ENCODE data around the gene MXRA8.
"Not testable (repeated sequence)": the region's sequence is repeated elsewhere in the genome, so short reads cannot be mapped to it uniquely, and the experiment has no call there.

Gene MXRA8

DNA sequence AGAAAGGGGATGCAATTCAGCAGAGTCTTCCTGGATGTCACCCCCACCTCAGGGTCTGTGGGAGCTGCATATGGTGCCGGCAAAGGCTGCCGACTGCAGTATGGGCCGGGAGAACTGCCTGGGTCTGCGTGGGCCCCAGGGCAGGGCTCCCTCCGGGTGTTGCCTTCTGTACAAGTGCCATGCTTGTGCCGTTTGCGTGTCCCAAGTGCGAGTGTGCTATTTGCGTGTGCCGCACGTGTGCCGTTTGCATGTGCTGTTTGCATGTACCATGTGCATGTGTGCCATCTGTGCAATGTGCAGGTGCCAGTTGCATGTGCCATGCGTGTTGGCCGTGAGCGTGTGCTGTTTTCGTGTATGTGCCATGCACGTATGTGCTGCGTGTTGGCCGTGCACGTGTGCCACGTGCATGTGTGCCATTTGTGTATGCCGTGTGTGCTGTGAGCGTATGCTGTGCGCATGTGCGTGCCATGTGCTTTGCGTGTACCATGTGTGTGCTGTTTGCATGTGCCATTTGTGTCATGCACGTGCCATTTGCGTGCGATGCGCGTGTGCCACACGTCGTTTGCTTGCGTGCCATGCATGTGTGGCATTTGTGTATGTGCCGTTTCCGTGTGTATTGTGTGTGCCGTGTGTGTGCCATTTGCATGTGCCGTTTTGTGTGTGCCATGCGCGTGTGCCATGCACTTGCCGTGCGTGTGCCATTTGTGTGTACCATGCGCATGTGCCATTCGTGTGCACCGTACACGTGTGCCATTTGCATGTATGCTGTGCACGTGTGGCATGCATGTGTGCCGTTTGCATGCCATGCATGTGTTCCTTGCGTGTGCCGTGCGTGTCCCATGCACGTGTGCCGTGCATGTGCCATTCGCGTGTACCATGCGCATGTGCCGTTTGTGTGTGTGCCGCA lies 28.8 kb downstream of the MXRA8 start:
- no peak for DNase-seq (ENCODE audit: low read depth, low spot score)
- H3K4me3 ChIP-seq (ENCODE audit: low read length) = no peak overlapping the region

DNA sequence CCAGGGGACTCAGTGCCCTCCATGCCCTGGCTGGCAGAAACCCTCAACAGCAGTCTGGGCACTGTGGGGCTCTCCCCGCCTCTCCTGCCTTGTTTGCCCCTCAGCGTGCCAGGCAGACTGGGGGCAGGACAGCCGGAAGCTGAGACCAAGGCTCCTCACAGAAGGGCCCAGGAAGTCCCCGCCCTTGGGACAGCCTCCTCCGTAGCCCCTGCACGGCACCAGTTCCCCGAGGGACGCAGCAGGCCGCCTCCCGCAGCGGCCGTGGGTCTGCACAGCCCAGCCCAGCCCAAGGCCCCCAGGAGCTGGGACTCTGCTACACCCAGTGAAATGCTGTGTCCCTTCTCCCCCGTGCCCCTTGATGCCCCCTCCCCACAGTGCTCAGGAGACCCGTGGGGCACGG lies 30.1 kb downstream of the MXRA8 start:
- no peak overlapping the region for H3K4me3 ChIP-seq (ENCODE audit: low read length)
- no peak for DNase-seq (ENCODE audit: low read depth, low spot score)

DNA sequence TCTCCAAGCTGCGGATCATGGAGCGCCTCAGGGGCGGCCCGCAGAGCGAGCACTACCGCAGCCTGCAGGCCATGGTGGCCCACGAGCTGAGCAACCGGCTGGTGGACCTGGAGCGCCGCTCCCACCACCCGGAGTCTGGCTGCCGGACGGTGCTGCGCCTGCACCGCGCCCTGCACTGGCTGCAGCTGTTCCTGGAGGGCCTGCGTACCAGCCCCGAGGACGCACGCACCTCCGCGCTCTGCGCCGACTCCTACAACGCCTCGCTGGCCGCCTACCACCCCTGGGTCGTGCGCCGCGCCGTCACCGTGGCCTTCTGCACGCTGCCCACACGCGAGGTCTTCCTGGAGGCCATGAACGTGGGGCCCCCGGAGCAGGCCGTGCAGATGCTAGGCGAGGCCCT lies 31.1 kb downstream of the MXRA8 start:
- no peak overlapping the region for H3K4me3 ChIP-seq (ENCODE audit: low read length)
- no peak for DNase-seq (ENCODE audit: low read depth, low spot score)

- DNase-seq (ENCODE audit: low read depth, low spot score) = no peak
- H3K4me3 ChIP-seq (ENCODE audit: low read length) = peak overlapping the region; percentile 65; the same call in 1 of the 2 replicates
Measured at GRCh38 chr1:1326075-1326605, 32.2 kb downstream of the MXRA8 start.

DNA sequence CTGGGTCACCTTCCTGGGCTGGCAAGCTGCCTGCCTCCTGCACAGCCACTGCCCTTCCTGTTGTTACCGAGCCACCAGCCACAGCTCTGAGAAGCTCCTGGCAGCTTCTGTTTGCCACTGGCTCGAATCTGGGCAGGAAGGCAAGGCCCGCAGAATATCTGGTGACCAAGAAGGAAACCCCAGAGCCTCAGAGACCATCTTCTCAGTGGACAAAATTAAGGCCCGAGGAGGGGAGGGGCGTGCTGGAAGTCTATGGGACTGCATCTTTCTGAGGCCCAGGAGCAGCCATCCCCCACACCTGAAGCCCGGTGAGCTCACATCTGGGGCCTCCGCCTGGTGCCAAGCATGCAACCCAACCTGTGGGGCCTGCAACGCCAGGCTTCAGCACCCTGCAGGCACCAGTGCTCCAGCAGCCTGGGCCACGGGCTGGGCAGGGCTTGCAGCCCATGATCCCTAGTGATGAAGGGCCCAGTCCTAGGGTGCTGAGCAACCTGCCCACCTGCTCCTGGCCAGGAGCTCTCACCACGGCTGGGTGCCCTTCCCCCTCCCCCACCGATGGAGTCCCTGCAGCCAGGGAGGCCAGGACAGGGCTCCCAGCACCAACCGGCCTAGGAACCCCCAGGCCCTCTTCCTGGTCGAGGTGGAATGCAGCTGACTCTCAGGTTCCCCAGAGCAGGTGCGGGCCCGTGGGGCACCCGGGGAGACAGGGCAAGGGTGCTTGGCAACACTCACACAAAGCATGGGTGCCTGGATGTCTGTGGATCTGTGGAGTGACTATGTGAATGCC lies 32.9 kb downstream of the MXRA8 start:
- DNase-seq (ENCODE audit: low read depth, low spot score) = no peak
- H3K4me3 ChIP-seq (ENCODE audit: low read length) = peak overlapping the region; percentile 65

GRCh38 chr1:1324524-1325287 lies 33.6 kb downstream of the MXRA8 start, which contains the start of the genes CPTP and INTS11:
CPTP (plus strand) TSS chr1:1324802; CDS start chr1:1326911, 2,109 bp downstream.
INTS11 (minus strand) TSS chr1:1324660; CDS start chr1:1324608, 52 bp downstream.
- peak; percentile 82 for DNase-seq (ENCODE audit: low read depth, low spot score)
- peak within 1 kb of the TSS; percentile 65 for H3K4me3 ChIP-seq (ENCODE audit: low read length)

DNA sequence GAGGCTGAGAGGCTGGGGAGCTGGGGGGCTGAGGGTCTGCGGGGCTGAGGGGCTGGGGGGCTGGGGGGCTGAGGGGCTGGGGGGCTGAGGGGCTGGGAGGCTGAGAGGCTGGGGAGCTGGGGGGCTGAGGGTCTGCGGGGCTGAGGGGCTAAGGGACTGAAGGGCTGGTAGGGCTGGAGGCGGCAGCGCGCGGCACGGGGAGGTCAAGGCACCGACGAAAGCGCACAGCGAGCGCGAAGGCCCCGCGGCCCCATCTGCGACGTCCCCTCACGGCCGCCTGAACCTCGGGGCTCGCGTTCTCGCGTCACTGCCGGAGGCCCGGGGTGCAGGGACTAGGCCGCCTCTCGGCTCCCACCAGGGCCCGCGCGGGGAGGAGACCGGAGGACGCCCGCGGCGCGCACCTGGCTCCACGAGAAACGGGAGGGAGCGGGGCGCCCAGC lies 34.3 kb downstream of the MXRA8 start:
- peak overlapping the region; percentile 65 for H3K4me3 ChIP-seq (ENCODE audit: low read length)
- DNase-seq (ENCODE audit: low read depth, low spot score) = no peak

- no peak overlapping the region; the same call in 1 of the 2 replicates for H3K4me3 ChIP-seq (ENCODE audit: low read length)
- no peak for DNase-seq (ENCODE audit: low read depth, low spot score)
Measured at GRCh38 chr1:1322952-1323351, 35.4 kb downstream of the MXRA8 start.

- no peak for DNase-seq (ENCODE audit: low read depth, low spot score)
- no peak overlapping the region for H3K4me3 ChIP-seq (ENCODE audit: low read length)
Measured at GRCh38 chr1:1322418-1322817, 35.9 kb downstream of the MXRA8 start.

- DNase-seq (ENCODE audit: low read depth, low spot score) = no peak
- H3K4me3 ChIP-seq (ENCODE audit: low read length) = no peak overlapping the region
Measured at GRCh38 chr1:1321477-1321876, 36.9 kb downstream of the MXRA8 start.

DNA sequence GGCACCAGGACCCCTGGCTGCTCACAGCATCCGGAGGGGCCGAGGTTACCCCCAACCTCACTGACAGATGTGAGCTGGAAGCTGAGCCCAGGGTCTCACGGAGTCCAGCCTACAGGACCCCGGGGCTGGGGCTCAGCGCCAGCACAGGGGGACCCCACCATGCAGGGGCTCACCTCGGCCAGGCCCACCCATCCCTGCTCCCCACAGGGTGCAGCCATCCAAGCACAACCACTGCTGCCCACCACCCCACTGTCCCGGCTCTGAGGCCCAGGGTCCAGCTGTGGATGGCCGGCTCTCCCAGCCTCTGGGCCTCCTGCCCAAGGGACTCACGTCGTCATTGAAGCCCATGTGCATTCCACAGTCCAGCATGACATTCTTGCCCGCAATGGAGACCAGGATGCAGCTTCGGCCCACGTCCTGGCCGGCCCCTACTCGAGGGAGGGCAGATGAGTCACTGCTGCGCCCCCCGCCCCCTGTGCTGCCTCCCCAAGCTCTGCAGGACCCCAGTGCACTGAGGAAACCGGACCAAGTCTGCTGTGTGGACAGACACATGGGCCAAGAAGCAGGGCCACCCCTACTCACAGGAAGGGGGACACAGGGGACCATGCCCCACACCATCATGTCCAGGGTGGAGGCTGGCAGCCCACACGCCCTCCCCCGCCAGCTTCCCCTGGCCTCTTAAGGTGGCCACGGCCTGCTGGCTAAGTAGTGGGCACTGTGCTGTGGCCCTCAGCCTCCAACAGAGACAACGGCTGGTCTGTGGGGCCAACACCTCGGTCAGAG lies 37.5 kb downstream of the MXRA8 start:
- no peak overlapping the region for H3K4me3 ChIP-seq (ENCODE audit: low read length)
- no peak for DNase-seq (ENCODE audit: low read depth, low spot score)

DNA sequence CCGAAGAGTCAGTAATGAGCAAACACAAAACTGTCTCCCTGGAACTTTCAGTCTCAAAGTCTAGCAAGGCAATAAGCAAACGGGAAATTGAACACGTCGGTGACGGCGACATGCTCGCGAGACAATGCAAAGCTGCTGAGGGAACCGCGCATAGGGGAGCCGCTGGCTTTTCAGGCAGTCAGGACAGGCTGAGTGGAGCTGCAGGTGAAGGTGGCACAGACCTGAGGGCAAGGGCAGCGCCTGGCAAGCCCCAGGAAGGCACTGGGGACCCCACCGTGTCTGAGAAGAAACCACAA lies 38.8 kb downstream of the MXRA8 start:
- H3K4me3 ChIP-seq (ENCODE audit: low read length) = no peak overlapping the region
- no peak for DNase-seq (ENCODE audit: low read depth, low spot score)

GRCh38 chr1:1318777-1319645 lies 39.3 kb downstream of the MXRA8 start:
- no peak for DNase-seq (ENCODE audit: low read depth, low spot score)
- no peak overlapping the region for H3K4me3 ChIP-seq (ENCODE audit: low read length)

DNA sequence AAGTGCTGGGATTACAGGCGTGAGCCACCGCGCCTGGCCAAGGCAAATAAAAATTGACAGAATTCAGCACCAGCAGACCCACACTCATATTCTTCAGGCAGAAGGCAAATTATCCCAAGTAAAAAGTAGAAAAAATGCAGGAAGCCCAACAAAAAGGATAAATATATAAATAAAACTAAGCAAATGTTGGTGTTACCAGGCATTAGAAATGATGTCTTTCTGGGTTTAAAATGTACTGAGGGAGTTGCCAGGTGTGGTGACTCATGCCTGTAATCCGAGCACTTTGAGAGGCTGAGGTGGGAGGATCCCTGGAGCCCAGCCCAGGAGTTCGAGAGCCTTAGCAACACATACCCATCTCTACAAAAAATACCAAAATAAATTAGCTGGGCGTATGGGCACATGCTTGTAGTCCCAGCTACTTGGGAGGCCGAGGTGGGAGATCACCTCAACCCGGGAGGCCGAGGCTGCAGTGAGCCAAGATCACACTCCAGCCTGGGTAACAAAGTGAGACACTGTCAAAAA lies 40.2 kb downstream of the MXRA8 start:
- no peak overlapping the region for H3K4me3 ChIP-seq (ENCODE audit: low read length)
- no peak for DNase-seq (ENCODE audit: low read depth, low spot score)

DNA sequence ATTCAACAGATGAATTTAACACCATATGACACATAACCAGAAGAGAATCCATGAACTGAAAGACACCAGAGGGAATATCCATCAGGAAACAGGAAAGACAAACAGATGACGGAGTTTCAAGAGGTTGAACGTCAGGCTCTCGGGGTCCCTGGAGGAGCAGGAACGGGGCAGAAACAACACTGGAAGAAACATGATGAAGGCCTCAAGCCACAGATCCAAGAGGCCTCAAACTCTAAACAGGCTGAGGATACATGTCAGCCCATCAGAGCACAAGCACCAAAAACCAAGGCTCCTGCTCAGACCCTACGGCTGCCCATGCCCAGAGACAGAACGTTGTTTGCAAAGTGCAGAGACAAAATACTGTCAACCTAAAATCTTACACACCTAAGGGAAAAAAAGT lies 40.9 kb downstream of the MXRA8 start:
- no peak for DNase-seq (ENCODE audit: low read depth, low spot score)
- H3K4me3 ChIP-seq (ENCODE audit: low read length) = no peak overlapping the region

- not testable (repeated sequence) for DNase-seq (ENCODE audit: low read depth, low spot score); H3K4me3 ChIP-seq (ENCODE audit: low read length)
Measured at GRCh38 chr1:1316199-1316598, 42.2 kb downstream of the MXRA8 start.

DNA sequence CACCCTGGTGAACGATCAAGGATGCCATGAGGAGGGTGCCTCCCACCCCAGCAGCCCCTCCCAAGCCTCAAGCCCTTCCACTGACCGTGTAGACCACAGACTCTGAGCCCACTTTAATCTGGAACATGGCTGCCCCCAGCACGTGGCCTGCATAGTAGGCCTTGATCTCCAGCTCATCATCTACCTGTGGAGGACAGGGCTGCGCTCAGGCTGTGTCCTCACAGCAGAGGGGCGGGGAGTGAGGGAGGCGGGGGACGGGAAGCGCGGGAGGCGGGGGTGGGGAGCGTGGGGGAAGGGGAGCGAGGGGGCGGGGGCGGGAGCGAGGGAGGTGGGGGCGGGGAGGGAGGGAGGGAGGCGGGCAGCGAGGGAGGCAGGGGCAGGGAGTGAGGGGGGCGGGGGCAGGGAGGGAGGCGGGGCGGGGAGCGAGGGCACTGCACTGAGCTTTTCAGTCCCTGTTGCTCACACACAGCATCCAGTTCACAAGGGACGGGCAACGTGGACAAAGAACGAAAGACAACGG lies 42.9 kb downstream of the MXRA8 start:
- H3K4me3 ChIP-seq (ENCODE audit: low read length) = no peak overlapping the region
- DNase-seq (ENCODE audit: low read depth, low spot score) = no peak
